GM18520 (cell line): Measurements from ENCODE around the gene TPX2.

Experiments
- ATAC-seq: cut with Tn5 transposase; IDR thresholded peaks from one replicate; pipeline ENCODE4 v1.9.1; 2021; ENCODE audit not compliant: unreplicated experiment

The TPX2 gene

GRCh38 chr20:31738729-31739549 lies at the start of gene TPX2:
Gene TPX2 (plus strand): TSS chr20:31739290. CDS start chr20:31757477, 18,187 bp downstream.
- peak; percentile 93 for ATAC-seq

GRCh38 chr20:31690124-31690666 lies 48.9 kb upstream of the TPX2 start:
- no peak for ATAC-seq

GRCh38 chr20:31691646-31692275 lies 47.3 kb upstream of the TPX2 start:
- ATAC-seq: peak; percentile 36

GRCh38 chr20:31693402-31693801 lies 45.7 kb upstream of the TPX2 start:
- ATAC-seq: no peak

GRCh38 chr20:31693987-31694661 lies 45.0 kb upstream of the TPX2 start:
- no peak for ATAC-seq

GRCh38 chr20:31694842-31695593 lies 44.1 kb upstream of the TPX2 start:
- no peak for ATAC-seq

- ATAC-seq: no peak
Observed at GRCh38 chr20:31695849-31696804, 43.0 kb upstream of the TPX2 start.

- no peak for ATAC-seq
Observed at GRCh38 chr20:31698243-31698802, 40.8 kb upstream of the TPX2 start.

- ATAC-seq: peak; percentile 95
Observed at GRCh38 chr20:31698803-31699718, 40.0 kb upstream of the TPX2 start.

GRCh38 chr20:31699801-31700728 lies 39.0 kb upstream of the TPX2 start:
- ATAC-seq: no peak

GRCh38 chr20:31700747-31701146 lies 38.3 kb upstream of the TPX2 start:
- ATAC-seq: no peak

- ATAC-seq: no peak
Observed at GRCh38 chr20:31701591-31701990, 37.5 kb upstream of the TPX2 start.

- ATAC-seq: no peak
Observed at GRCh38 chr20:31704225-31705119, 34.6 kb upstream of the TPX2 start.

- no peak for ATAC-seq
Observed at GRCh38 chr20:31705191-31705590, 33.9 kb upstream of the TPX2 start.

GRCh38 chr20:31705598-31706597 lies 33.2 kb upstream of the TPX2 start:
- peak; percentile 75 for ATAC-seq
